PC-9 (cell line): Measurements from ENCODE around the gene TYROBP. TPM values are rescaled to one million over a fixed set of nuclear protein-coding genes. Genes with fewer than 3 reads are reported as not detected.

Experiments used
- BruUV-seq: library from RNA; stranded (reverse); fragments of 400-500 nt; replicated peaks from 2 replicates; lab custom pipeline; 2021; lab: Mats Ljungman, UMichigan
- CTCF ChIA-PET: fragments of 300-600 bp; sonication (Branson Sonifier 250); formaldehyde crosslinking; loops from one replicate; lab custom pipeline; 2022; ENCODE audit warnings: antibody characterized with exemption; lab: Charles Lee
- POLR2A ChIA-PET: fragments of 300-600 bp; sonication (Branson Sonifier 250); formaldehyde crosslinking; loops from one replicate; lab custom pipeline; 2022; ENCODE audit warnings: antibody characterized with exemption; ENCODE audit not compliant: unreplicated experiment; lab: Charles Lee
- DNase-seq, 2 experiments: peaks; one replicate each; pipeline versions ENCODE4 v3.0.0 to v3.0.0-alpha.2; 2015 to 2022; ENCODE audit warnings: mixed read lengths in 1 of 2
- H2AFZ ChIP-seq: fragments of 200-600 bp; sonication (generic); 2 replicates; pipeline ENCODE4 v1.8.1; 2017; ENCODE audit warnings: antibody characterized with exemption
- H3F3A ChIP-seq: fragments of 200-600 bp; sonication (generic); 2 replicates; pipeline ENCODE4 v1.8.1; 2017; ENCODE audit warnings: antibody characterized with exemption, mild to moderate bottlenecking, low read depth; ENCODE audit not compliant: insufficient read depth
- H3K27ac ChIP-seq: fragments of 200-600 bp; sonication (generic); 2 replicates; pipeline ENCODE4 v1.6.1; 2016; ENCODE audit warnings: mixed run types
- H3K27me3 ChIP-seq: fragments of 200-600 bp; sonication (generic); 2 replicates; pipeline ENCODE4 v1.6.1; 2016; ENCODE audit warnings: low read depth, mixed run types; ENCODE audit not compliant: insufficient read depth
- H3K36me3 ChIP-seq: fragments of 200-600 bp; sonication (generic); 2 replicates; pipeline ENCODE4 v1.6.1; 2016; ENCODE audit warnings: low read depth, mixed run types
- H3K4me1 ChIP-seq: fragments of 200-600 bp; sonication (generic); replicated peaks from 2 replicates; pipeline ENCODE4 v1.6.1; 2016; ENCODE audit warnings: mixed run types; ENCODE audit not compliant: insufficient read depth
- H3K4me2 ChIP-seq: fragments of 200-600 bp; sonication (generic); 2 replicates; pipeline ENCODE4 v1.6.1; 2017; ENCODE audit warnings: mixed run types
- H3K4me3 ChIP-seq: fragments of 200-600 bp; sonication (generic); 2 replicates; pipeline ENCODE4 v1.6.1; 2016; ENCODE audit warnings: mixed run types
- H3K79me2 ChIP-seq: fragments of 200-600 bp; sonication (generic); 2 replicates; pipeline ENCODE4 v1.6.1; 2017; ENCODE audit warnings: low read depth, mixed run types
- H3K9me2 ChIP-seq: fragments of 200-600 bp; sonication (generic); 2 replicates; pipeline ENCODE4 v1.8.1; 2017; ENCODE audit warnings: mild to moderate bottlenecking; ENCODE audit not compliant: insufficient read depth
- H3K9me3 ChIP-seq: fragments of 200-600 bp; sonication (generic); 2 replicates; pipeline ENCODE4 v1.8.1; 2016; ENCODE audit warnings: low read depth; ENCODE audit not compliant: insufficient read depth
- H4K20me1 ChIP-seq: fragments of 200-600 bp; sonication (generic); 2 replicates; pipeline ENCODE4 v1.8.1; 2017; ENCODE audit not compliant: insufficient read depth
- EZH2 ChIP-seq: fragments of 200-600 bp; sonication (generic); IDR thresholded peaks from 2 replicates; pipeline ENCODE4 v1.8.0; 2017; ENCODE audit warnings: antibody characterized with exemption, low read depth
- intact Hi-C: fragments of 100-400 bp; cut with micrococcal nuclease; formaldehyde crosslinking; loops from one replicate; pipeline ENCODE4 v1.10.0; 2022; ENCODE audit not compliant: unreplicated experiment
- total RNA-seq: library from RNA; stranded (reverse); gene quantifications from 2 replicates; pipeline ENCODE4 v1.2.3, GENCODE V29; 2021
- TF ChIP-seq, protein P1 (sequence below): fragments of 200-600 bp; sonication (generic); conservative IDR thresholded peaks from 2 replicates; pipeline ENCODE4 v1.6.1; 2017; ENCODE audit warnings: mixed run types, antibody characterized with exemption, mild to moderate bottlenecking, moderate library complexity

Gene TYROBP
- total RNA-seq, 1 experiment from 2014 or later = not detected

DNA sequence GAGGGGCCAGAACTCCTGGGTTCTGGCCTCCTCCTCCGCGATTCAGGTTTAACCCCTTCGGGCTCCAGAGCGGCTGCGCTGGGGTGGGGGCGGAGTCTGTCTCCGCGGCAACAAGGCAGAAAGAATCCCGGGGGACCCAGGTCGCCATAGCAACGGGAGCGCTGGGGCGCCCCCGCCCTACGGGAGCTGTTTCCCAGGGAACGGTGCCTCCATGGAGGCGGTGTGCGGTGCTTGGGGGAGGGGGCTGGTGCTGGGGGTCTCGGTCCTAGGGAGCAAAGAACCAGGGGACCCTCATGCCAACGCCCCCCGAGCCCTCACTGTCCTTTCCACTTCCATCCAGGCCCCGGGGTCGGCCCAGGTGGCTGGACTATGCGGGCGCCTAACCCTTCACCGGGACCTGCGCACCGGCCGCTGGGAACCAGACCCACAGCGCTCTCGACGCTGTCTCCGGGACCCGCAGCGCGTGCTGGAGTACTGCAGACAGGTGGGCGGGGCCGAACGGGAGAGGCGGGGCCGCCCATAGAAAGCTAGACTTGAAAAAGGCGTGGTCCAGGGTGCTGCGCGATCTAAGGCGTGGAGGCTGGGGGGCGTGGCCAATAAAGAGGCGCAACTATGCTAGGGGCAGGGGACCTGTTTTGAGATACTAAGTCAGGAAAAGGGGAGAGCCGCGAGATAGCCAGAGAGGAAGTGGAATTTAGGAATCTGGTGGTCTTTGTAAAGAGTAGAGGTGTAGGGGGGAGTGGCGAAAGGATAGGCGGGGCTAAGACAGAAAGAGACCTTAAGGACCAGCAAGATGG, 38.6 kb downstream of the TYROBP start:
- H3K27me3 ChIP-seq = peaks cover 53% of the 10 kb centered on the region
- no peaks in the 10 kb centered on the region for H3K4me1 ChIP-seq
- H3K9me3 ChIP-seq = no peaks in the 10 kb centered on the region
- ChIA-PET CTCF (no interaction called here), POLR2A (no interaction called here)
- no TSS peak for BruUV-seq
- no peaks in the 10 kb centered on the region for H4K20me1 ChIP-seq
- intact Hi-C loops = no loop called here
- no peak overlapping the region for H3K4me3 ChIP-seq
- H3K79me2 ChIP-seq = no peaks in the 10 kb centered on the region
- H3K4me2 ChIP-seq = no peak overlapping the region; the same call in 1 of the 2 replicates
- no peaks in the 10 kb centered on the region for H3F3A ChIP-seq
- DNase-seq = peak in 1 of 2 experiments; percentile 38
- no peak overlapping the region for H3K27ac ChIP-seq
- H3K36me3 ChIP-seq = no peaks in the 10 kb centered on the region
- TF ChIP-seq, protein P1, sequence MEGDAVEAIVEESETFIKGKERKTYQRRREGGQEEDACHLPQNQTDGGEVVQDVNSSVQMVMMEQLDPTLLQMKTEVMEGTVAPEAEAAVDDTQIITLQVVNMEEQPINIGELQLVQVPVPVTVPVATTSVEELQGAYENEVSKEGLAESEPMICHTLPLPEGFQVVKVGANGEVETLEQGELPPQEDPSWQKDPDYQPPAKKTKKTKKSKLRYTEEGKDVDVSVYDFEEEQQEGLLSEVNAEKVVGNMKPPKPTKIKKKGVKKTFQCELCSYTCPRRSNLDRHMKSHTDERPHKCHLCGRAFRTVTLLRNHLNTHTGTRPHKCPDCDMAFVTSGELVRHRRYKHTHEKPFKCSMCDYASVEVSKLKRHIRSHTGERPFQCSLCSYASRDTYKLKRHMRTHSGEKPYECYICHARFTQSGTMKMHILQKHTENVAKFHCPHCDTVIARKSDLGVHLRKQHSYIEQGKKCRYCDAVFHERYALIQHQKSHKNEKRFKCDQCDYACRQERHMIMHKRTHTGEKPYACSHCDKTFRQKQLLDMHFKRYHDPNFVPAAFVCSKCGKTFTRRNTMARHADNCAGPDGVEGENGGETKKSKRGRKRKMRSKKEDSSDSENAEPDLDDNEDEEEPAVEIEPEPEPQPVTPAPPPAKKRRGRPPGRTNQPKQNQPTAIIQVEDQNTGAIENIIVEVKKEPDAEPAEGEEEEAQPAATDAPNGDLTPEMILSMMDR = no peak
- TF ChIP-seq EZH2 = no peak
- no peaks in the 10 kb centered on the region for H3K9me2 ChIP-seq
- H2AFZ ChIP-seq = no peak overlapping the region

DNA sequence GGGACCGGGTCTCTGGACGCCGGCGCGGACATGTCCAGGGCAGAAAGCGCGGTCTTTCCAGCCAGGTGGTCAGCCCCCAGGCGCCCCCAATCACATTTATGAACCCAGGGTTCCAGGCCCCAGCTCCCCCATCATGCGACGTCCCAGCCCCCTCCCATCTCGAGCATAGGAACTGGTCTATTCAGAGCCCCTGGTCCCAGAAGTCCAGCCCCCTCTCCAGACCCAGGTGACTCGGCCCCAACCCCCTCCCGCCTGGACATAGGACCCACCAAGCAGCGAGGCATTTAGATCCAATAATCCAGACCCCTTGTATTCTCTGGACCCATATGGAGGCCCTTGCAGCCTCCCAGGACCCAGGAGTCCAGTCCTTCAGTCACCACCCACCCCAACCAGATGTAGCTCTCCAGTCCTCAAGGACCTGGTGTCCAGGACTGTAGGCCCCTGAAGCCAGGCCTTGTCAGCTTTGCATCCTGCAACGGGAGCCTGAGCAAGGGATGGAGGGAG, 39.2 kb downstream of the TYROBP start:
- Histone ChIP-seq H3K9me3 (no peaks in the 10 kb centered on the region), H3K4me3 (peak overlapping the region; percentile 35; the same call in 1 of the 2 replicates), H3K9me2 (no peaks in the 10 kb centered on the region), H3K4me1 (no peaks in the 10 kb centered on the region), H2AFZ (no peak overlapping the region), H4K20me1 (no peaks in the 10 kb centered on the region), H3F3A (no peaks in the 10 kb centered on the region), H3K27me3 (peaks cover 55% of the 10 kb centered on the region), H3K36me3 (no peaks in the 10 kb centered on the region), H3K4me2 (peak overlapping the region; percentile 55; the same call in 1 of the 2 replicates), H3K27ac (no peak overlapping the region), H3K79me2 (no peaks in the 10 kb centered on the region)
- intact Hi-C loops = no loop called here
- BruUV-seq = no TSS peak
- DNase-seq = no peak
- ChIA-PET CTCF (no interaction called here), POLR2A (interaction anchor here (0.8 kb wide), 1 partner anchor 139 kb away, joined by 15 read pairs; the partner anchor contains the start of gene SYNE4)
- TF ChIP-seq EZH2 = no peak
- TF ChIP-seq, protein P1 = no peak

DNA sequence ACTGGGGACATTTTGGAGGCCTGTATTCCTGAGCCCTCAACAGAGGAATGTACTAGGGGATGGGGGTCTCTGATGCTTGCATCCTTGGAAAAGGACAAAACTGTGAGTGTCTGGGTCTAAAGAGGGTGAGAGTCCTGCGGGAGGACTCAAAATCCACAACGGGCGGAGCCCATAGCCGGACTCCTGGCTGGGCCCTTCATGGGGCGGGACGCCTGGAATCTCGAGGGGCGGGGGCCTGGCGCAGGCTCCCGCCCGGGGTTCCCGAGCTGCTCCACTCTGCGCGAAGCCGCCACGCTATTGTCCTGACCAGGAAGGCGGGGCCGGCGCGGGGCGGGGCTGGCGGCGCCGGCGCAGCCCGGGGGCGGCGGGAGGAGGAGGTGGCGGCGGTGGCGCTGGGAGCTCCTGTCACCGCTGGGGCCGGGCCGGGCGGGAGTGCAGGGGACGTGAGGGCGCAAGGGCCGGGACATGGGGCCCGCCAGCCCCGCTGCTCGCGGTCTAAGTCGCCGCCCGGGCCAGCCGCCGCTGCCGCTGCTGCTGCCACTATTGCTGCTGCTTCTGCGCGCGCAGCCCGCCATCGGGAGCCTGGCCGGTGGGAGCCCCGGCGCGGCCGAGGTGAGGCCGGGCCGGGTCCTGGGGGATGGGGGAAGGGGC, 39.8 kb downstream of the TYROBP start, which contains the start of gene APLP1:
Gene APLP1, plus strand, starts transcription at position 403 of the 651 bp plus-strand sequence. Its CDS starts 63 bp downstream, at position 466.
- Histone ChIP-seq H3K27me3 (peaks cover 61% of the 10 kb centered on the region), H3K4me1 (no peaks in the 10 kb centered on the region), H4K20me1 (no peaks in the 10 kb centered on the region), H3K9me3 (no peaks in the 10 kb centered on the region), H3K79me2 (no peaks in the 10 kb centered on the region), H3K36me3 (no peaks in the 10 kb centered on the region), H3K4me2 (peak within 1 kb of the TSS; percentile 55; the same call in 1 of the 2 replicates), H3K9me2 (no peaks in the 10 kb centered on the region), H3K4me3 (peak within 1 kb of the TSS; percentile 35; the same call in 1 of the 2 replicates), H3F3A (no peaks in the 10 kb centered on the region), H3K27ac (no peak within 1 kb of the TSS), H2AFZ (no peak within 1 kb of the TSS)
- intact Hi-C loops = no loop called here
- BruUV-seq = no TSS peak
- 0 out of 2 replicates have a peak, but pooled peaks have one; percentile 90 for TF ChIP-seq EZH2
- TF ChIP-seq, protein P1 = no peak
- POLR2A ChIA-PET = interaction anchor here (0.7 to 0.8 kb wide), 2 partner anchors 140 to 261 kb away, joined by 3 to 15 read pairs; partner anchors contain the start of gene SYNE4
- DNase-seq = peak in 1 of 2 experiments; percentile 69
- CTCF ChIA-PET = no interaction called here
